Measurements from ENCODE around the gene TDP1.

The TDP1 gene

DNA sequence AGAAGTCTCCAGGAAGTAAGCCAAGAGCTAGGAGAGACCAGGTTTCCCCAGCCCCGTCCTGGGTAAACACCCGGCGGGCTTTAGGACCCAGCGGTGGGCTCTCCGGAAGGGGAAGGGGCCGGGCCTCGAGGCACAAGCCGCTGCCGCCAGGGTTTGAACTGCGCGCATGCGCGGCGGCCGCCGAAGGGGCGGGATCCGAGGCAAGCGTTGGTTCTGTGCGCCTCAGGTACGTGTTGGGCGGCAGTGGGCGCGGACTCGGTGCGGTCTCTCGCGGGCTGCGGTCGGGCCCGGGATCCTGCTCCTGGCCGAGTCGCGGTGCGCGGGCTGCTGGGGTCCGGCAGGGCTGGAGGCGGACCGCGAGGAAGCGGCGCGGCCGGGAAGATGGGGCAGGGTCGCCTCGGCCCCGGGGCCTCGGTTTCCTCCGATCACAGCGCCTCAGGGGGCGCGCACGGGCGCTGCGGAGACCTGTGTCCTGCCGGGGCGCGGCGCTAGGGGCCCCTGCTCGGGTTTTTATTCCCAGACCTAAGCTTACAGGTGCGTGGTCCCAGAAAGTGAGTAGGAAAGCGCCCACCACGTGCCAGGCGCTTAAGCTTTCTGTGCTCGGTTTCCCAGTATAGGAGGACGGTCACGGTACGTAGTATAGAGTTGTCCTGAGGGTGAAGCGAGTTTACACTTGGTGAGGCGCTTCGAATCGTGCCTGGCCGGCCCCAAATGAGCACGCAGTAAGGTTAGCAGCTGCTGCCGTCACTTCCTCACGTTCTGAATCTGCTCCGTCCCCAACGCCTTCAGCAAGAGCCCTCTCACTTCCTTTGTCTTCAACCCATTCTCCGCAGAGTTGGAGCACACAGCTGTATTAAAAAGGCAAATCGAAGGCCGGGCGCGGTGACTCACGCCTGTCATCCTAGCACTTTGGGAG is at the start of gene TDP1:
Gene TDP1, plus strand, starts transcription at position 183 of the 916 bp plus-strand sequence. CDS start 7,188 bp downstream, outside the sequence.
- peak; percentile 95 to 96 for DNase-seq (ENCODE audit: low read depth in 2 of 2)

DNA sequence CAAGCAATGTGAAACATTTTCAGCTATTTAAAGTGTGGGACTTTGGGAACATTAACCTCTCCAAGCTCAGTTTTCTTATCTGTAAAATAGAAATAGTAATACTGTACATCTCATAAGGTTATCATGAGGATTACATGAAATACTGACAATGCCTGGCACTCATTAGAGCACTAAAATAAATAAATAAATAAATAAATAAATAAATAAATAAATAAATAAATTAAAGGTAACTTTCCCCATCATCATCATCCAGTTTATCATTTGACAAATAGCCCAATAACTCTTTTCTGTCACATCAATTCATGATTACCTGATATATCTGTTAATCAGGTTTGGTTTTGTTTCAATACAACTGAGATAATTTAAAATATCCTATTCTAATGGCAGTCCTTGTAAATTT is 49.7 kb upstream of the TDP1 start:
- no peak for DNase-seq (ENCODE audit: low read depth in 2 of 2)

DNA sequence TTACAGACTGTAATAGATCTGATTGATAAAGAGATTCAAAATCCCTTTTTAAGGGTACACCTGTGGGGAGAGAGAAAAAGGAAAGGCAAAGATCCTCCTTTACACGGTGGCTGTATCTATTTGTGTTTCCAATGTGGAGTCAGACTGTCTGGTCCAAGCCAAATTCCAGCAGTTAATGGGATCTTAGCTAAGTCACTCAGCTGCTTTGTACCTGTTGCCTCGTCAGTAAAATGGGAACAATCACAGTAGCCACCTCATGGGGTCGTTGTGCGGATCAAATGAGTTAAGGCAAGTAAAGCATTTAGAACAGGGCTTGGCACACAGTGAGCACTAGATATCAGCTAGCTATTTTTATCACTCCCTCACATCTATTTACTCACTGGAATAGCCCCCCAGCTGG is 48.1 kb upstream of the TDP1 start:
- no peak for DNase-seq (ENCODE audit: low read depth in 2 of 2)

DNA sequence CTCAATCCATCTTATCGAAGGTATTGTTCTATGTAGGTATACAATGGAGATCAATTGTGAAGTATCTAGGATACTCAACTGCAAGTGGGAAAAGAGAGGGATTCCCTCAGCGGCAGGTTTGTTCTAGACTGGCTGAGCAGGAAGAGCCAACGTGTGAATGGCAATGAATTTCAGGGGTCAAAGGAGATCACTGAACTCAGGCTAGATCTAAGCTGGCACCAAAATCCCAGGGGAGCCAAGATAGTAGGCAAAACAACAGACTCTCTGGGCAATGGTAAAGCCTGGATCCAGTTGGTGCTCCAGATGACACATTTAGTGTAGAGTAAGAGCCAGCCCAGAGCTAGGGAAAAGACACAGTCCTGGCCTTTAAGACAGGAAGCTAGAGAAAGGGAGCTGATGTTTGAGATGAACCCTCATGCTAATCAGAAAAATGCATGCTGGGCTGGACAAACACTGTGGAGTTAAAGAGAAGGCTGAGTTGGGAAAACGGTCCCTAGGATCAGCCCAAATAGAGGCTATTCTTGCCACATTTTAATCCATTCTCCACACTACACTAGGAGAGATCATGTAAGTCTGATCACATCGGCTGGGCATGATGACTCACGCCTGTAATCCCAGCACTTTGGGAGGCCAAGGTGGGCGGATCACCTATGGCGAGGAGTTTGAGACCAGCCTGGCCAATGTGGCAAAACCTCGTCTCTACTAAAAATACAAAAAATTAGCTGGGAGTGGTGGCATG is 46.8 kb upstream of the TDP1 start:
- DNase-seq (ENCODE audit: low read depth in 2 of 2): no peak

DNA sequence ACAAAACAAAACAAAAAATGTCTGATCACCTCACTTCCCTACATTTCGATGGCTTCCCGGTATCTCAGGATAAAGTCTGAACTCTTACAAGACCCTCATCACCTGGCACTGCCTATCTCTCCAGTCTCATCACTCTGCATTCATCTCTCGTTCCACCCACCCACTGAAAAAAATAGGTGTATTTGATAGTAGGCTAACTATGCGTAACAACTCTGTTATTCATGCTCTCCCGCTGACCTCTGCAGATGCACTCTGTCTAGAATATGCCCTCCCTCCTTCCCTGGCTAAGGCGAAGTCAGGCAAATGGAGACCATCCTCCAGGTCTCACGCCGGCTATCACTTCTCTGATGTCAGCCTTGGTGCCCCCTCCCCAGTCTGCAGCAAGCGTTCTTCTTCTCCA is 46.1 kb upstream of the TDP1 start:
- no peak for DNase-seq (ENCODE audit: low read depth in 2 of 2)

DNA sequence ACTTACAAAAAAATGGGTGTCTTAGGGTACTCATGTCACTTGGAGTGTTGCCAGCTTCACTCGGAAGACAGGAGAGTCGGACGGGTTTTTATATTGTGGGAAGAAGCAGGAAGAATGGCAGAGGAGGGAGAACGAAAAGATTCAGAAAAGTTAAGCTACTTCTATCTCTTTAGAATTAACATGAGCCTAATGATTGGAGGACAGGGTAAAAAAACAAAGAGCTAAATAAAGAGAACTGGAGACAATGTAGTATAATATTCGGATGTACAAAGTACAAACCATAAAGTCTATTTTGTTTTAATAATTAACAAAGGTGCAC is 45.1 kb upstream of the TDP1 start:
- no peak for DNase-seq (ENCODE audit: low read depth in 2 of 2)

DNA sequence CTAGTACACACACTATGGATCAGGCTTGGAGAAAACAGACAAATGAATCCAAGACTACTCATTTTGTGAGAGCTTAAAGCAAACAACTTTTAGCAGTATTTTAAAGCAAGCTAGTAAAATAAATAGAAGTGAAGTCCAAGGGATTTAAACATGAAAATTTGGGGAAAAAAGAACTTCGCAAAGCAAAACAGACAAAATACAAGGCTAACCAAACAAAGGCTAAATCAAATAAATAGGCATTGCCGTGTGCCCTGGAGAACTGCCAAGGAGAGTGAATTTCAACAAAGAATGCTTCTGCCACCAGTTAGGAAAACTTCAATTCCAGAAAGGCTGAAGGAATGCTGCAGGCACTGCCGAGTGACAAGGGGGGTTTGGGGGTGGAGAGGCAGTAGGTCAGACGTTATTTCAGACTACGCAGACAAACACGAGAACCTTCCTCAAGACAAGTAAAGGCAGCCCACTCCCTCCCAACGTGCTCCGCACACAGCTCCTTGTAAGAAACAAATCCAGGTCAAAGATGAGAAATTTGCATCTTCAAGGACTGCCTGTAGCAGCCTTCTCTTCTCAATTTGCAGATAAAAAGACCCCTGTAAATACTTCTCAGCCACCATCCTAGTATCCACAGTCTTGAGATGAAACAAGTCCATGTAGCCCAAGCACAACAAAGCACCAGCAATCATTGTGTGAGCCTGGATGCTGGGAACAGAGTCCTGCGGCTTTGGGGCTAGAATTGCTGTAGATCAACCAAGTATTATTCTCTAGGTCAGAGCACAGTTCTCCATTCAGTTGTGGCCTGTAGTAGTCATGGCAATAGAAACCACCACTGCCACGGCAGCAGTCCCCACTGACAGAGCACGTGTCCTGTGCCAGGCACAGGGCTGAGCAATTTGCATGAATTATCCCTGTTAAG is 44.5 kb upstream of the TDP1 start:
- DNase-seq (ENCODE audit: low read depth in 2 of 2): no peak

DNA sequence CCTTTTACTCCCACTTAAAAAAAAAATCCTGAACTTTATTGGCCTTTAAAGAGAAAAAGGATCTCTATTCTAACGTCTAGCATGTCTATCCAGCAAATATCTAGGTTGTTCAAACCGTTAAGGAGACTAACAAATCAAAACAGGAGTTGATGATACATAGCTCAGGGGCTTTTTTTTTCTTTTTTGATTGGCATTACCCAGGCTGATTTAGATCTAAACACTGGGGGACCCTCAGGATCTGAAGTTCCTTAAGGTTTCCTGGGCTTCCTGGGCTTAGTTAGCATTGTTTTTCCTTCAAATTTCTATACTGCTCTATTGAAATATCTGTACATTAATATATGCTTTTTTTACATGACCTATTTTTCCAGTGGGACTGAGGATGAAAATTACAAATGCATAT is 43.5 kb upstream of the TDP1 start:
- DNase-seq (ENCODE audit: low read depth in 2 of 2): no peak

DNA sequence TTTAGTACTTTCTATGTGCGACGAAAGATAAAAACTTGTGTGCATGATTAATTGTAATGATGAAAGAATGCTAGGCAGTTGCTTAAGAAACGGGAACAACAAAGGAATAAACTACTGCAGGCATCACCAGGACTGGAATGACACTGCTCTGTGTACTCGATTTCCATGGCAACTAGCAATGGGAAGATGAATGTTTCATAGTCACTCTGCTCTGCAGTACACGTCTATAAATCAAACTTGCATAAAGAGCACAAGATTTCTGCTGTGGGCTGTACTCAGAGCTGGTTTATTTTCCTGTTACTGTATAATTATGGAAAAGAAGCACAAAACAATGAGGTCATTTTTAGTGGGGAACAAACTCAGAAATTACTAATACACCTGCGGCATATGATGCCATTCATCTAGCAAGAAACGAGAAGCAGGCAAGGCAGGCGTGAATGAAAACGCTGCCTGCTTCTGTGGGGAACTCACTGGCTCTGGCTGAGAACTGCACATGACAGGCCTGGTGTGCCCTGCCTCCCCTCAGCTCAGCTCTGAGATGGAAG is 43.0 kb upstream of the TDP1 start:
- DNase-seq (ENCODE audit: low read depth in 2 of 2): no peak

DNA sequence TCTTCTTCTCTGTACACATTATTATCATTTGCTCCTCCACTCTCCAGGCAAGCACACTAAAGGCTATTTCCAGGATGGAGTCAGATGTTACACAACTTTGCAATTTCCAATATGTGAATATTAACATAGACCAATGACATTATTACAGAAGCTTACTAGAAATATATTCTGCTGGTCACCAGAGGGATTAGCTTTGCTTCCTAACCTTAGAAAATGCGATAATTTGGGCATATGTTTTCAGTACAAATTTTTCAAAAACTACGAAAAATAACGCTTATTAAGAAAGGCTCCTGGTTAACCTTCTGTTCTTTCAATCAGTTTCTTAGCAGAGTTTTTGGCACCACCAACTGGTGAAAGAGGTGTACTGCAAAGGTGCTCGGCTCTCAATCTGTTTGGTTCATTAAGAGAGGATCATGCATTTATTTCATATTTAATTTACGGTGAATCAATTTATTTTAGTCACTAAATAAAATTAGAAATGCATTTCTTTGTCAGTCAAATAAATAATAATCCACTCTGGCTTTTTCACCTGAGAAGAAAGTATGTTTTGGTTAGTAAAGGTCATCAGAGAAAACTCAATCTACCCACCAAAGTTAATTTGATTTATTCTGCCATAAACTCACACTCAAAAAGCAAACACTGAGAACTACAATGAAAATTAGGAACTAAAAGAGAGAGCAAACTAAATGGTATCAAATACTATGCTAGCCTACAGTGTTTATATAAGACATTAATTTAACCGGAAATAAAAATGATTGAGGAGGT is 40.4 kb upstream of the TDP1 start:
- peak; percentile 7 to 33 for DNase-seq (ENCODE audit: low read depth in 2 of 2)

DNA sequence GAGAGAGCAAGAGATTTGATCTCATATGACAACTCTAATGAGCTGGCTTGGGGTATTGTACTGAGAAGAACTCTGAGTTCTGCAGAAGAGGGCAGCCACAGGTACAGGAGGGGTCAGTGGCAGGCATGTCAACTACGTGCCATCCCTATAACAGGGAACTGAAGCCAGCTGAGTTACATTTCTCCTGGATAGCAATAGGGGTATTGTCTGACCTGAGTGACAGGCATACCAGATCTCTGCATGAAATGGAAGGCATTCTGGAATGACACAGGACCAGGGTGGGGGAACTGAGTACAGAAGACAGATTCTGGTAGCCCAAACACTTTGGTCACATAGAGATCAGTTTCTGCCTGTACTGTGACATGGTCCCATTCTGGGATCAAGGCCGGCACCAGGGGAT is 37.0 kb upstream of the TDP1 start:
- DNase-seq (ENCODE audit: low read depth in 2 of 2): no peak

DNA sequence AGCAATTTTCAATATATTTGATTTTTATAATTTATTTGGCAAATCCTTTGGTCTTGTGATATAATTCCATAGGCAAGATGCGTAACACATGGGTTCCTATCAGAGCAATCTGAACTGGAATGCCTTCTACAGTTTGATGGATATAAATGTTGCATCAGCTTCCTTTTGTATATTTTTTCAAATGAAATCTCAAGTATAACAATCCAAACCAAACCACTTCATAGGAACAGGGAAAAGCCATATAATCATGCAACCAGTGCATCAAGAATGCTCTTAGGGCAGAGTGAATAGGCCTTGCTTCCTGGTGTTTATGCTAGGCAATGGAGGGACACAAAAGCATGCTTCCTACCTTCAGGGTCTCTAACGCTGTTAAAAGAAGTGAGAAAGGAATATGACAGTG is 35.7 kb upstream of the TDP1 start:
- DNase-seq (ENCODE audit: low read depth in 2 of 2): no peak

DNA sequence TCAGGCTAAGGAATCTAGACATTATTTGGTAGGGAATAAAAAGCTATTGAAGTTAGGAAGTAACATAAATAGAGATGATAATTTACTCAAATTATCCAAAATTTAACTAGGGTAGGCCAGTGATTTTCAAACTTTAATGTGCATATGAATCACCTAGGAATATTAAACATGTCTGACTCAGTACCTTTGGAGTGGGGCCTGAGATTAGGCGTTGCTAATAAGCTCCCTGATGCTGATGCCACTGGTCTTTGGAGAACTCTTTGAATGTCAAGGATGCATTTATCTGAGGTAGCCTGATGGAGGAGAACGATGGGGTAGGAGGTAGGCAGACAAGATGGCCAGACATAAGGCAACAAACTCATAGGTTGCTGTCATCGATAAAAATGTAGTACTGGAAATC is 34.4 kb upstream of the TDP1 start:
- DNase-seq (ENCODE audit: low read depth in 2 of 2): no peak

DNA sequence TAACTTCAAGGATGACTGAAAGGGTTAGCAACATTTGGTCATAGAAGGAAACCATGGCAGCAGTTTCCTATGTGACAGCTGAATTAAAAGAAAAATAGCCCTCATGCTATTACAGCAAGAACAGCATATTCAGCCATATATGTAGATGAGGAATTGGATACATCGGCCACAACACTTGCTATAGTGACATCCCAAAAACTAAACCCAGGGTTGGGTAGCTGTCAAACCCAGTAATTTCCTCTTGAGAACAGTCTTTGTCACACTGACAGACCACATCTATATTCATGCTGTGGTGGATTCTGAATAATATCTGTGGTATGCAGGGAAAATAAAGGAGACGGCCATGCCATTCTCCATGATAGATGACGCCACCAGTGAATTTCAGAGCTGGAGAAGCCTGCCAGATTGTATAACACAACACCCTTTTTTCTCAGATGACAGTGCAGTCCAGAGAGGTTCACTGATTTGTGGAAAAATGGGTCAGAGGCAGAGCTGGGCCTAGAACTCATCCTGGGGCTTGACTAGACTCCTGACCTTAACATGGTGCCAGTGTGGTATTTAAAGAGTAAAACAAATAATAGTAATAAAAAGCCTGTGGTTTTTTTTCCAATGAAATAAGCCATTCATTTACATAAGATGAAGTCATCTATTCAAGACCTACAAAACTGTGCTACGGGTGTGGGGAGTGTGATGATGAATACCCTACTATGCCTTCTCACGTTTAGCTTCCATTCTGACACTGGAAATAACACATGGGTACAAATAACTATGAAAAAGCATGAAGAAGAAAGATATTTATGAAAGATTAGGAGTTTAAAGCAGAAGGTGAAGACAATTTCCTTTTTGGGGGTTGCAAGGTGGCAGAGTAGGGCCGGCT is 33.5 kb upstream of the TDP1 start:
- no peak for DNase-seq (ENCODE audit: low read depth in 2 of 2)

DNA sequence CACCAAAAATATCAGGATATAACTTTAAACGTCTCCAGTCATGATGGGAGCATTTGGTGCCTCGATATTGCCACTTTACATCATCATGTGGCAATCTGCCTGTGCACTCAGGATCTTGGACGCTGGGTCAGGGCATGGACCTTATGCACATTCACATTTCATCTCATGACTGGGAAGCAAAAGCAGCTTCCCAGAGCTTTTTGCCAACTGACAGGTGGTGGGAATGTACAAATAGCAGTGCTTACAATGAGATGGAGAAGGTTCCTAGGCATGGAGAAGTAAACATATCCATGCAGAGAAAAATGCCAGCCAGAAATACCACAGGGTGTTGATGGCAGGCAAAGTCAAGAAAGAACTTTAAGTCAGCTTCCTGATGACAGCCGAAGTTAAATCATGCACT is 31.5 kb upstream of the TDP1 start:
- DNase-seq (ENCODE audit: low read depth in 2 of 2): no peak

DNA sequence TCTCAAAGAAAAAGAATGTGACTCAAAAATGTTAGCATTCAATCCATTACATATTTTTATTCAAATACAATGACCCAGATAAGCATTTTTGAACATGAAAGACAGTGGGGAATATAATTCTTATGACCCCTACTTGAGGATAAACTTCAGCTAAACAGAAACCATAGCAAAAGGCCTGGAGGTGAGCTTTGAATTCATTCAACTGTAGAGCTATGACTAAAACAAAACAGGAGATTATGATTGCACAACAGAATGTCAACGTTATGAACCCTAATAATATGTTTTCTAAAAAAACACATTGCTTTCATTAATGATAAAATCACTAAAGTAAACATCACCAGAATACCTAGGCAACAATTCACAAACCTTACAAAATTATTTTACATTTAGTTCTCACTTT is 29.0 kb upstream of the TDP1 start:
- no peak for DNase-seq (ENCODE audit: low read depth in 2 of 2)

DNA sequence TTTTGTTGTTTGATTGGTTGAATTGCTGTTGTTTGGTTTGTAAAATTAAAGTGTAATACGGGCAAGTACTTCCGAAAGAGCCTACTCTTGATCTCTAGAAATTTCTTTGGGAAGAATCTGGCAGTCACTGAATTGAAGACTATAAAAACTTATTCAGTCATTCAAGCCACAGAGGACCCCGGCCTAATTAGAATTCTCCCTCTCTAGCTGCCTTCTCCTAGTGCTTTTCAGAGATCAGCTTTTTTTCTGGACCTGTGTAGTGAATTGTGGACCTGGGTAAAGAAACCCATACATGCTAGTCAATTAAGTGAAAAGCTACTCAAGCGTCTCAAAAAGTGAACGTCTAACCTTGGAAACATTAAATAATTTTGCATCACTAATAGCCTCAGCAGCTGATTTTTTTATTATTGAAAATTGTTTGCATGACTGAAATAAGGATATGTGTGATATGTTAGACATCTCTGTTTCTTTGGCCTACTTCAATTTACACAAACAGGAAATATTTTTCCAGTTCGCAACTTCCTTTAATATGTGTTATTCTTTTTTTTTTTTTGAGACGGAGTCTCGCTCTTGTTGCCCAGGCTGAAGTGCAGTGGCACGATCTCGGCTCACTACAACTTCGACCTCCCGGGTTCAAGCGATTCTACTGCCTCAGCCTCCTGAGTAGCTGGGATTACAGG is 28.4 kb upstream of the TDP1 start:
- no peak for DNase-seq (ENCODE audit: low read depth in 2 of 2)

DNA sequence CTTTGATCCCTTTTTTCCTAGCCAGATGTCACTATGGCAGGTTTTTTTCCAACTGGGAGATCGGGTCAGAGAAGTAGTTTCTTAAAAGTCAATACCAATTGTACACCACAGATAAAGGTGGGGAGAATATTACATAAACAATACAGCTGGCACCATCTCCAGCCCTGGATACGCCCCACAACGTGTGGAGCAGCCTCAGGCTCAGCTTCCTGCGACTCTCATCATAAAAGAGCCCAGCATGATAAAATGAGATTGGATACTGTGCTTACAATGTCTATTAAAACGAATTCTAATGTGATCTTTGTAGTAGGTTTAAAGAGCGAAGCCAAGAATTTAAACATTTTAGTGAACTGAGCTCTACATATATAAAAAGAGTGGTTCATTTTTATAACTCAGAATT is 22.7 kb upstream of the TDP1 start:
- DNase-seq (ENCODE audit: low read depth in 2 of 2): no peak

DNA sequence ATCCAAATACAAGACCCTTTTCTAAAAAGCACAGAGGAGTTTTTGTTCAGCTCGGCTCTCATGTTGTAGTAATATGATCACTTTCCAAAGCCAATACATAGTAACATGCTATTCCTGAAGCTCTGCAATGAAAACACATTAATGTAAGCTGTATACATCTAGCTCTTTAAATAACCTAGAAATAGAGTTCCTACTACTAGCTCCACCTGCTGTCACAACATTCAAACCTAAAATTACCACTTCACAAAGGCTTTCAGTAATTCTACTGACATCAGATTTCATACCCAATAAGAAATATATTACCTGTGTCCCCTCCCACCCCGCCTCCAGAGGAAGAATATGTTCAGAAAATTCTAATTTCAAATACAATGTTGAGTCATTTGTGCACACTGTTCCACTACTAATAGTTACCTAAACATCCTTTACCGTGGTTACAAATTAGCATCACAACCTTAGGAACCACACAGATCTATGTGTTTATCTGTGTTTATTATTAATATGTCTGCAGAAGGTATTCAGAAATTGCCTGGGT is 19.0 kb upstream of the TDP1 start:
- DNase-seq (ENCODE audit: low read depth in 2 of 2): no peak
